ENCODE data around the gene MYOG. TPM values are rescaled to one million over a fixed set of nuclear protein-coding genes. Genes with fewer than 3 reads are reported as not detected.

The MYOG gene
- total and polyA plus RNA-seq, 10 of the 15 experiments (the other 5 are each of a cell fraction or from before 2014, with no cell fraction given) = not detected

- Histone ChIP-seq H3K9ac (ENCODE audit: control insufficient read depth, insufficient read depth, low read length) (no peak overlapping the region), H3K4me3 (no peak overlapping the region), H2AFZ (ENCODE audit: control insufficient read depth, low read depth, low read length) (no peak overlapping the region), H3K36me3 (ENCODE audit: control insufficient read depth in 2 of 2, insufficient read depth in 2 of 2, low read length in 1 of 2) (no peaks in the 10 kb centered on the region), H3K27me3 (replicated peaks in 1 of 2; ENCODE audit: control insufficient read depth in 2 of 2, insufficient read depth in 2 of 2, low read length in 1 of 2) (peaks cover 0 to 2% of the 10 kb centered on the region in 2 experiments; a peak in 1 of 4 replicates), H3K27ac (ENCODE audit: control insufficient read depth, insufficient read depth) (no peak overlapping the region), H3K4me1 (ENCODE audit: control insufficient read depth, insufficient read depth, low read length) (no peaks in the 10 kb centered on the region), H3K4me2 (ENCODE audit: control insufficient read depth, insufficient read depth) (no peak overlapping the region), H3K9me3 (replicated peaks; ENCODE audit: control insufficient read depth, insufficient read depth, low read length) (peaks cover 2% of the 10 kb centered on the region; the same call in 1 of the 3 replicates), H3K79me2 (ENCODE audit: control insufficient read depth, insufficient read depth, low read length) (no peaks in the 10 kb centered on the region), H4K20me1 (ENCODE audit: control insufficient read depth, insufficient read depth) (no peaks in the 10 kb centered on the region)
- in situ Hi-C loops (cut with MboI) (no loop called here), intact Hi-C loops (cut with micrococcal nuclease; ENCODE audit: unreplicated experiment) (no loop called here)
- ChIA-PET CTCF (no interaction called here), SMC1A (ENCODE audit: uncharacterized antibody, unreplicated experiment) (no interaction called here), RAD21 (ENCODE audit: unreplicated experiment) (no interaction called here), POLR2A (no interaction called here)
- WGBS (ENCODE audit: insufficient coverage, insufficient replicate concordance, low lambda C conversion rate, missing lambda C conversion rate) = 35% methylated on average over 1 of the region's 1 CpG
- no TSS peak for BruUV-seq (replicated peaks)
- DNase-seq (ENCODE audit: low read depth, low spot score) (no peak), ATAC-seq (no peak), FAIRE-seq (no peak)
- TF ChIP-seq CUX1 (IDR thresholded peaks at IDR 0.05; ENCODE audit: insufficient replicate concordance, low read depth, low read length) (no peak), CBX5 (IDR thresholded peaks at IDR 0.05; ENCODE audit: low read depth) (peak; percentile 92), TCF3 (IDR thresholded peaks at IDR 0.05; ENCODE audit: borderline replicate concordance, insufficient read depth, low read depth, low read length) (no peak), ZNF687 (IDR thresholded peaks at IDR 0.05) (no peak), LARP7 (IDR thresholded peaks at IDR 0.05) (no peak)
Measured at GRCh38 chr1:203095061-203095690, 9.4 kb upstream of the MYOG start.
